ENCODE data around the gene CTCF. TPM values are rescaled to one million over a fixed set of nuclear protein-coding genes. Genes with fewer than 3 reads are reported as not detected.

The CTCF gene
- total and polyA plus RNA-seq, 12 donors = 11.9 to 31.0 (median 23.8) TPM

DNA sequence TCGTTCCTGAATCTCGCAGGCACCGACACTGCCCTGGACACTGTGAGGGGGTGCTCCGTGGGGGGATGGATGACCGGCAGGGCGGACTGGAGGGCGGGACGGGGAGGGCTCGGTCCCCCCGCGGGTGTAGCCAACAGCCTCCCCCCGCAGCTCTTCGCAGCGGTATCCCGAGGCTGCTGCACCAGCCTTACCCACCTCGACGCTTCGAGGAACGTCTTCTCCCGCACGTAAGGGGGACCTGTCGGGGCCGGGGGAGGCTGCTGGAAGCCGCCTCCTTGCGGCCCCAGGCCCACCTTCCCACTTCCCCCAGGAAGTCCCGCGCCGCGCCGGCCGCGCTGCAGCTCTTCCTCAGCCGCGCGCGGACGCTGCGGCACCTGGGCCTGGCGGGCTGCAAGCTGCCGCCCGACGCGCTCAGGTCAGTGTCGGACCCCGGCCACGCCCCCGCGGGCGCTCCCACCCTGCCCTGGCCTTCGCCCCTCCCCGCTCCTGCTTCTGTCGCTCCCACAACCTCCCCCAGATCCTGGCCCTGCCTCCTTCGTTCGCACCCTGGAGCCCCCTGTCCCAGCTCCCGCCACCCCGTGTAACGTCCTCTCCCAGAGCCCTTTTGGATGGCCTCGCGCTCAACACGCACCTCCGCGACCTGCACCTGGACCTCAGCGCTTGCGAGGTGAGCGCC lies 85.9 kb downstream of the CTCF start:
- Histone ChIP-seq H3K4me1 (peaks cover 1 to 34% (median 13%) of the 10 kb centered on the region in 9 donors), H3K4me3 (no peak overlapping the region), H3K27me3 (peaks cover 24 to 88% (median 79%) of the 10 kb centered on the region in 7 donors), H3K36me3 (no peaks in the 10 kb centered on the region), H3K27ac (no peak overlapping the region), H3K9me3 (no peaks in the 10 kb centered on the region)
- intact Hi-C loops (cut with DNase I) = loop anchor here in 3 of 10 donors (5.0 to 10.0 kb wide), 2 partner anchors 103 to 126 kb away; no protein-coding TSS in a partner anchor
- TF ChIP-seq, protein P1, sequence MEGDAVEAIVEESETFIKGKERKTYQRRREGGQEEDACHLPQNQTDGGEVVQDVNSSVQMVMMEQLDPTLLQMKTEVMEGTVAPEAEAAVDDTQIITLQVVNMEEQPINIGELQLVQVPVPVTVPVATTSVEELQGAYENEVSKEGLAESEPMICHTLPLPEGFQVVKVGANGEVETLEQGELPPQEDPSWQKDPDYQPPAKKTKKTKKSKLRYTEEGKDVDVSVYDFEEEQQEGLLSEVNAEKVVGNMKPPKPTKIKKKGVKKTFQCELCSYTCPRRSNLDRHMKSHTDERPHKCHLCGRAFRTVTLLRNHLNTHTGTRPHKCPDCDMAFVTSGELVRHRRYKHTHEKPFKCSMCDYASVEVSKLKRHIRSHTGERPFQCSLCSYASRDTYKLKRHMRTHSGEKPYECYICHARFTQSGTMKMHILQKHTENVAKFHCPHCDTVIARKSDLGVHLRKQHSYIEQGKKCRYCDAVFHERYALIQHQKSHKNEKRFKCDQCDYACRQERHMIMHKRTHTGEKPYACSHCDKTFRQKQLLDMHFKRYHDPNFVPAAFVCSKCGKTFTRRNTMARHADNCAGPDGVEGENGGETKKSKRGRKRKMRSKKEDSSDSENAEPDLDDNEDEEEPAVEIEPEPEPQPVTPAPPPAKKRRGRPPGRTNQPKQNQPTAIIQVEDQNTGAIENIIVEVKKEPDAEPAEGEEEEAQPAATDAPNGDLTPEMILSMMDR (IDR thresholded peaks at IDR 0.05) = no peak
- DNase-seq = no peak
- ATAC-seq = no peak
- 18 to 20% methylated on average over 51 to 65 of the region's 65 CpGs for WGBS, 2 donors

DNA sequence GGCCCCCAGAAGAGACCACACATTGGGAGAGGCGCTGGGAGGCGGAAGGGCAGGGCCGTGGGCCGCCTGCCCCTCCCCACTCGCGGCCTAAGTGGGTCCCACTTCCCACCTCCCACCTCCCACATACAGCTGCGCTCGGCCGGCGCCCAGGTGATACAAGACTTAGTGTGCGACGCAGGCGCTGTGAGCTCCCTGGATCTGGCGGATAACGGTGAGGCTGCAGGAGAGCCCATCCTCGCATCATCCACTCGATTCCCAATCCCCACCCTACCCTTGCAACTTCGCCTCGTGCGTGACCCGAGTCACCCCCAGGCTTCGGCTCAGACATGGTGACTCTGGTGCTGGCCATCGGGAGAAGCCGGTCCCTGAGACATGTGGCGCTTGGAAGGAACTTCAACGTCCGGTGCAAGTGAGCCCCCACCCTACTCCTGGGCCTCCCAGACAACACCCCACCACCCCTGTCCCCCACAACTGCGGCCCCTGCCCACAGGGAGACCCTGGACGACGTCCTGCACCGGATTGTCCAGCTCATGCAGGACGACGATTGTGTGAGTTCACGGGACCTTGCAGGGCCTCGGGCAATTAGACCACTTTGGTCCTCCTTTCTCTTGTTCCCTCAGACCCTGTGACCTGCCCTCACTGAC lies 86.6 kb downstream of the CTCF start:
- Histone ChIP-seq H3K9me3 (no peaks in the 10 kb centered on the region), H3K27me3 (peaks cover 24 to 95% (median 85%) of the 10 kb centered on the region in 7 donors), H3K4me1 (peaks cover 3 to 41% (median 18%) of the 10 kb centered on the region in 9 donors), H3K36me3 (no peaks in the 10 kb centered on the region), H3K4me3 (no peak overlapping the region), H3K27ac (no peak overlapping the region)
- intact Hi-C loops (cut with DNase I) = loop anchor here in 3 of 10 donors (5.0 to 10.0 kb wide), 2 partner anchors 104 to 127 kb away; no protein-coding TSS in a partner anchor
- DNase-seq (no peak), ATAC-seq (no peak)
- 42 to 50% methylated on average over 35 of the region's 35 CpGs for WGBS, 2 donors
- TF ChIP-seq, protein P1 (IDR thresholded peaks at IDR 0.05) = no peak

DNA sequence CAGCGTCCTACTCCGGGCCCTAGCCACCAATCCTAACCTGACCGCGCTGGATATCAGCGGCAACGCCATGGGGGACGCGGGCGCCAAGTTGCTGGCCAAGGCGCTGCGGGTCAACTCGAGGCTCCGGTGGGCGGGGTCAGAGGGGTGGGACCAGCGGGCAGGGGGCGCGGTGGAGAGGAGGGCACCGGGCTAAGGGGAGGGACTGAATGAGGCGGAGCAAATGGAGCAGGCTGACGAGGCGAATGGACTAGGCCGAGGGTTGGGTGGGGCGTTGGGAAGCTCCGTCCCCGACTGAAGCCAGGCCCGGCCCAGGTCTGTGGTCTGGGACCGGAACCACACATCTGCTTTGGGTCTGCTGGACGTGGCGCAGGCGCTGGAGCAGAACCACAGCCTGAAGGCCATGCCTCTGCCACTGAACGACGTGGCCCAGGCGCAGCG lies 87.2 kb downstream of the CTCF start:
- H3K27ac ChIP-seq = no peak overlapping the region
- H3K36me3 ChIP-seq = no peaks in the 10 kb centered on the region
- H3K27me3 ChIP-seq = peaks cover 24 to 100% (median 92%) of the 10 kb centered on the region in 7 donors
- TF ChIP-seq, protein P1 (IDR thresholded peaks at IDR 0.05) = no peak
- 9 to 18% methylated on average over 30 to 34 of the region's 34 CpGs for WGBS, 2 donors
- ATAC-seq = peak in 5 of 8 donors; percentile 17 to 43 (median 28)
- H3K4me3 ChIP-seq = no peak overlapping the region
- H3K9me3 ChIP-seq = no peaks in the 10 kb centered on the region
- DNase-seq = peak in 1 of 2 donors; percentile 47
- H3K4me1 ChIP-seq = peaks cover 3 to 42% (median 16%) of the 10 kb centered on the region in 9 donors
- intact Hi-C loops (cut with DNase I) = loop anchor here in 3 of 10 donors (5.0 to 10.0 kb wide), 2 partner anchors 105 to 127 kb away; no protein-coding TSS in a partner anchor

DNA sequence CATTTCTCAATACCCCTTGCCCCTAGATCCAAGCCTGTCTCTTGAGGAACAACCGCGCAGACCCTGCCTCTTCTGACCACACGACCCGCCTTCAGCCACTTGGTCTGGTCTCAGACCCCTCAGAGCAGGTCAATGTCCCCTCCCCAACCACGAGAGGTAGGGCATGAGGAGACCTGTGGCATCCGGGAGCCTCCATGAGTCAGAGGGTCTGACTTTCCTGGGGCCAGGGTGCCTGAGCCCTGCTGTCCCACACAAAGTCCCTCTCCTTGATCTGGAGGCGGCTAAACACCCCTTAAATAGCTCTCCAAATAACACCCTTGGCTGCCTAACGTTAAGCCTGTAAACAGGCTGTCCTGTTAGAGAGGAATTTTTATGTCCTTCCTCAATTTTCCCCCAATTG lies 87.7 kb downstream of the CTCF start:
- WGBS, 2 donors = 63 to 64% methylated on average over 8 of the region's 8 CpGs
- no peaks in the 10 kb centered on the region for H3K9me3 ChIP-seq
- DNase-seq (no peak), ATAC-seq (no peak)
- TF ChIP-seq, protein P1 (IDR thresholded peaks at IDR 0.05) = no peak
- peaks cover 24 to 100% (median 94%) of the 10 kb centered on the region in 7 donors for H3K27me3 ChIP-seq
- H3K27ac ChIP-seq = no peak overlapping the region
- no peak overlapping the region for H3K4me3 ChIP-seq
- intact Hi-C loops (cut with DNase I) = loop anchor here in 2 of 10 donors (5.0 to 10.0 kb wide), 2 partner anchors 85 to 88 kb away; partner anchors contain the start of gene CTCF (in 2 of the 2)
- H3K4me1 ChIP-seq = peaks cover 3 to 36% (median 15%) of the 10 kb centered on the region in 9 donors
- no peaks in the 10 kb centered on the region for H3K36me3 ChIP-seq
